WI38 (cell line): ENCODE data around the gene COQ2.

Source experiments
- H3K4me3 ChIP-seq: 2 replicates; pipeline ENCODE4 v1.5.1; 2011; ENCODE audit warnings: low read depth, mild to moderate bottlenecking, control low read depth, low read length
- TF ChIP-seq, protein P1 (sequence below): IDR thresholded peaks from 2 replicates; pipeline ENCODE4 v1.5.1; 2012; ENCODE audit warnings: low read depth, mild to moderate bottlenecking, control low read depth, low read length

Gene COQ2

DNA sequence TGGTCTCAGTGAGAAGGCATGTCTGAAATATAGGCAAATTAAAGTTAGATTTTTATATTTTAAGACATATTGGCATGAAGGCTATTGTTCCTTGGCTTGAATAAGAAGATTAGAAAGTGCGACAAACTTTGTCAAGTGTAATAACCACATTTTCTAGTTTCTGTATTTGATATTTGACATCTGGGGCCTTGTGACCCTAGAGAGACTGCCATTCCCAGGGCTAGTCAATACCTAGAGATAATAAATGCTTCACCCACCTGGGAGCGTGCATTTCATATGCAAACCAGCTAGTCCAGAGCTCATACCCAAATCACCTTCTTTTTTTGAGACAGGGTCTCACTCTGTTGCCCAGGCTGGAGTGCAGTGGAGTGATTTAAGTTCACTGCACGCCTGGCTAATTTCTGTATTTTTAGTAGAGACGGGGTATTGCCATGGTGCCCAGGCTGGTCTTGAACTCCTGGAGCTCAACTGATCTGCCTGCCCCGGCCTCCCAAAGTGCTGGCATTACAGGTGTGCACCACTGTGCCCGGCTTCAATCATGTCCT, 62.6 kb downstream of the COQ2 start:
- no peak overlapping the region for H3K4me3 ChIP-seq
- TF ChIP-seq, protein P1, sequence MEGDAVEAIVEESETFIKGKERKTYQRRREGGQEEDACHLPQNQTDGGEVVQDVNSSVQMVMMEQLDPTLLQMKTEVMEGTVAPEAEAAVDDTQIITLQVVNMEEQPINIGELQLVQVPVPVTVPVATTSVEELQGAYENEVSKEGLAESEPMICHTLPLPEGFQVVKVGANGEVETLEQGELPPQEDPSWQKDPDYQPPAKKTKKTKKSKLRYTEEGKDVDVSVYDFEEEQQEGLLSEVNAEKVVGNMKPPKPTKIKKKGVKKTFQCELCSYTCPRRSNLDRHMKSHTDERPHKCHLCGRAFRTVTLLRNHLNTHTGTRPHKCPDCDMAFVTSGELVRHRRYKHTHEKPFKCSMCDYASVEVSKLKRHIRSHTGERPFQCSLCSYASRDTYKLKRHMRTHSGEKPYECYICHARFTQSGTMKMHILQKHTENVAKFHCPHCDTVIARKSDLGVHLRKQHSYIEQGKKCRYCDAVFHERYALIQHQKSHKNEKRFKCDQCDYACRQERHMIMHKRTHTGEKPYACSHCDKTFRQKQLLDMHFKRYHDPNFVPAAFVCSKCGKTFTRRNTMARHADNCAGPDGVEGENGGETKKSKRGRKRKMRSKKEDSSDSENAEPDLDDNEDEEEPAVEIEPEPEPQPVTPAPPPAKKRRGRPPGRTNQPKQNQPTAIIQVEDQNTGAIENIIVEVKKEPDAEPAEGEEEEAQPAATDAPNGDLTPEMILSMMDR, result no peak

DNA sequence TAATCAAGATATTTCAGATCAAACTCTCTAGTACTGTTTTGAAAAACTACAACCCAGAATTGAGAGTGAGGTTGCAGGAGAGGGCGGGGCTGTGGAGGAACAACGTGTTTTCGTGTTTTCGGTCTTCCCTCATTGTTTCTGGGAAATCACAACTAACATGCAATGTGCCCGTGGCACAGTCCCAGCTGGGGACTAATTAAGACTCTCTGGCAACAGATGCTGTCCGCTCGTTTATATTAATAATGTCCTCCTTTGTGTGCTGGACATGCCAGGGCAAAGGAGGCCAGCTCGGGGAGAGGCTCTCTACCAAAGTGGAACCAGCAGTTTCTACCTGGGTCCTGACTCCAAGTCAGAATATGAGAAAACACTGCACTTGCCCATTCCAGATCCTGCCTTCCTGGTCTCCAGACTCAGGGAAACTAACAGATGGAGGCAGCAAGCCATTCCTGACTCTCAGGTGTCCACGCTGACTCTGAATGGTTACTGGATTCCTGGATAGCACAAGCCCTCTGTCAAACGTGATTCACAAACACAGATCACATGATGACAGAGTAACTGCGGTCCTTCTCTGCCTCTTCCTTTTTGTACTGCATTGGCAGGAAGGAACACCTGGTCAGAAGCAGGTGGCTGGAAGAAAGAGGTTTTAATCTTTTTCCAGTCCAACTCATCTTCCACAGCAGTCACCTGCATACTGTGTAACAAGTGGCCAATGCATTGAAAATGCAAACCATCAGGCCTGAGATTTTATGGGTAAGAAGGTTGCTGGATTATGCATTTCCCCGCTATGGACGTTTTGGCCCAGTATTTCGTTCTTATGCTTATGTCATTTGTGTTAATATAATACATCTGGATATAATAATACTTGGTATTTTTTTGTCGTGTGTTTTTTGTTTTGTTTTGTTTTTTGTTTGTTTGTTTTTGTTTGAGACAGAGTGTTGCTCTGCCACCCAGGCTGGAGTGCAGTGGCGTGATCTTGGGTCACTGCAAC, 65.0 kb downstream of the COQ2 start:
- TF ChIP-seq, protein P1, result no peak
- no peak overlapping the region for H3K4me3 ChIP-seq

DNA sequence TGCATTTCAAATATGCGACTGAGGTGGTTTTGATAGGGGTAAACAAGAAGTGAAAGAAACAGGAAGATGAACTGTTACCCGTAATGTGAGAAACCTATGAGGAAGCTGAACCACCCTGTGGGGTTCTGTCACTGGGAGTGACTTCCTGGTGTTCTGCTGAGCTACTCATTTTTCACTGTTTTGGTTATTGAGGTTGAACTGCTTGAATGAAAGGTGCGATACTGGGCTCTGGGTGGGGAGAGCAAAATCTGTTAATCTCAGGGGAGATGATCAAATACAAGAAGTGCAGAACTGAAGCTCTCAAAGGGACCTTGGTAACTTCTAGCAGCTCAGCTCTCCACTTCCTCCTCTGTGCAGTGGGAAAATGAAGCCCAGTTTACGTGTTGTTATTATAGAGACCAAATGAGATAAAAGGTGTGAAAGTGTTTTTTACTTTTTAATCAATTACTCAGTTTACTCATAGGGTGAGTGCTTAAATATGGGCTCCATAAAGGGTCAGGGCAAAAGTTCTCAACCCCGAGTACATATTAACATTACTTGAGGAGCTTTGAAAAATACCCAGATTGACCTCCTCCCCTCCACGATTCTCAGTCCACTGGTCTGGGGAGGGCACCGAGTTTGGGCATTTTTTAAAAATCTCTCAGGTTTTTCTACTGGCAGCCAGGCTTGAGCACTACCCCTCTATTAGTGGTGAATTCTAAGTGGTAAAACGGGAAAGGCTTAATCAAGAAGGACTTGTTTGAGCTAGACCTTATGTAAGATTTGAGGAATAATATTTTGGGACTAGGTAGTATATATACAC, 66.7 kb downstream of the COQ2 start:
- no peak overlapping the region for H3K4me3 ChIP-seq
- TF ChIP-seq, protein P1, result no peak

DNA sequence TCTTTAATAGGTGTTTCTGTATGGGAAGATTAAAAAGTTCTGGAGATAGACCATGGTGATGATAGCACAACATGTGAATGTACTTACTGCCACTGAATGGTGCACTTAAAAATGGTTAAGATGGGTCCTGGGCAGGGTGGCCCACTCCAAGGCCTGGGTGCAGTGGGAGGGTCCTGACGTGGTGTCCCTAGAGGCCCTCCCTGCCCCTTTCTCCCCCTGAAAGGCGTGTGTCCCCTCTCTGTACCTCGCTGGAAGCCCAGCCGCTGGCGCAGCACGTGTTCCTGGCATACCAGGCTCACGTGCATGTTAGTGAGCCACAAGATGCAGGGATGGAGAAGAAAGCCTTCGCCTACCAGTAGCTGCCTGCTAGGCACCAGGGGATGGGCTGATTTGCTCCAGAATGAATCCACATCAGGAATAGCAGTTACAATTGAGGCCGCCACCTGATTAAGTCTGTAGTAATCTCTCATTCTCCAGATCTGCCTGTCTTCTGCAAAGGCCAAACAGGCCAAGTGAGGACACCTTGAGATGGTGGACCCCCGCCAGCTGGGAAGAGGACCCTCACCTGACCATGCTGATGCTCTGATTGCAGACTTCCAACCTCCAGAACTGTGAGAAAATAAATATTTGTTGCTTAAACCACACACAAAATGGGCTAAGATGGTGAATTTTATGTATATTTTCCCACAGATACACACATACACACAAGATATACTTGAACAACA, 67.5 kb downstream of the COQ2 start:
- TF ChIP-seq, protein P1, result no peak
- H3K4me3 ChIP-seq, result no peak overlapping the region

DNA sequence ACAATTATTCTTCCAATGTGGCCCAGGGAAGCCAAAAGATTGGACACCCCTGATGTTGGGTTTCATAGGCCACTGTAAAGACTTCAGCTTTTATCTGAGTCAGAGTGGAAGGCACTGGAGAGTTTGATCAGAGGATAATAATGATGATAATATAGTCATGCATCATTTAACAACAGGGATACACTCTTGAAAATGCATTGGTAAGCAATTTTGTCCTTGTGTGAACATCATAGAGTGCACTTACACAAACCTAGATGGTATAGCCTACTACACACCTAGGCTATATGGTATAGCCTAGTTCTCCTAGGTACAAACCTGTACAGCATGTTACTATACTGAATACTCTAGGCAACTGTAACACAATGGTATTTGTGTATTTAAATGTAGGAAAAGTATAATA, 70.5 kb downstream of the COQ2 start:
- TF ChIP-seq, protein P1, result no peak

More for the DNA sequence above, 70.5 kb downstream of the COQ2 start:
- no peak overlapping the region for H3K4me3 ChIP-seq
